Activated CD8-positive, alpha-beta T cell treated with anti-CD3 and anti-CD28 coated beads, Interleukin-2, amount 10 ng/mL, durations not matched to agents 7 days and 5 days (primary cell): ENCODE measurements around the gene FGF14. TPM values are rescaled to one million over a fixed set of nuclear protein-coding genes. Genes with fewer than 3 reads are reported as not detected.
A peak's percentile ranks its signal among the peaks of the same experiment; 100 is the strongest.

ENCODE experiments used
- ATAC-seq: fragments of 150-1000 bp; cut with Tn5 transposase; one replicate; pipeline ENCODE4 v1.10.0; 2021; ENCODE audit warnings: moderate library complexity
- CTCF ChIA-PET: fragments of 350-600 bp; sonication (Branson Sonifier 250); formaldehyde crosslinking; loops from one replicate; lab custom pipeline; 2021; ENCODE audit warnings: antibody characterized with exemption; lab: Charles Lee
- POLR2A ChIA-PET: fragments of 350-600 bp; sonication (Branson Sonifier 250); formaldehyde crosslinking; loops from one replicate; lab custom pipeline; 2021; ENCODE audit warnings: antibody characterized with exemption; lab: Charles Lee
- DNase-seq: peaks from one replicate; pipeline ENCODE4 v3.0.0-alpha.2; 2020
- H3K27ac Mint-ChIP-seq: one replicate; pipeline ENCODE4 v1.8.0; 2021; ENCODE audit warnings: mild to moderate bottlenecking, mixed read lengths
- H3K27me3 Mint-ChIP-seq: one replicate; pipeline ENCODE4 v1.8.0; 2021; ENCODE audit warnings: low read depth, mixed read lengths
- H3K36me3 Mint-ChIP-seq: one replicate; pipeline ENCODE4 v1.8.0; 2021; ENCODE audit warnings: low read depth, mixed read lengths
- H3K4me1 Mint-ChIP-seq: one replicate; pipeline ENCODE4 v1.8.0; 2021; ENCODE audit warnings: low read depth, mixed read lengths
- H3K4me3 Mint-ChIP-seq: one replicate; pipeline ENCODE4 v1.8.0; 2021; ENCODE audit warnings: mild to moderate bottlenecking, mixed read lengths
- H3K9me3 Mint-ChIP-seq: one replicate; pipeline ENCODE4 v1.8.0; 2022; ENCODE audit warnings: mixed read lengths; ENCODE audit not compliant: insufficient read depth
- total RNA-seq, 2 experiments: library from RNA; stranded (reverse); gene quantifications; one replicate each; pipeline ENCODE4 v1.2.3, GENCODE V29; 2021

The FGF14 gene
- total RNA-seq, 2 experiments from 2014 or later: not detected

DNA sequence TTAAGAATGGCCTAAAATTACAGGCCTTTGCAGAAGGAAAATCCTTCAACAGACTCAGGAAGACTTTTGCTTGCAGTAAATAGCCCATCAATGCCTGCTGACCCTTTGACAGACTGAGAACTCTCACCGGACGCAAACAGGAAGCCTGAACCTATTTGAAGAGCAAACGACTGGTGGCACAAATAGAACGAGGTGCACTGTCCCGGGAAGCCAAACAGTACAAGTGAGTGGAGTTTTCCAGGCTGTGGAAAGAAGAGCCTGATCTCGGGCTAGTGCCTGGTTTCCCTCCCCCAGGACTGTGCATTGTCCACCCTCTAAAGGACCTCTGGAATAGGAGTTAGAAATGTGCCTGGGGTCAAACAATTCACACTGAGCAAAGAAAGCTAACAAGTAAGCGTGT, 165.5 kb downstream of the FGF14 start:
- Mint-ChIP-seq H3K27ac (no peak overlapping the region), H3K4me3 (no peak overlapping the region), H3K27me3 (no peaks in the 10 kb centered on the region), H3K4me1 (peaks cover 8% of the 10 kb centered on the region), H3K36me3 (no peaks in the 10 kb centered on the region), H3K9me3 (no peaks in the 10 kb centered on the region)
- ChIA-PET POLR2A (no interaction called here), CTCF (interaction anchor here (1.7 kb wide), 1 partner anchor 320 kb away, joined by 4 read pairs; no protein-coding TSS in a partner anchor)
- ATAC-seq (no peak), DNase-seq (no peak)

DNA sequence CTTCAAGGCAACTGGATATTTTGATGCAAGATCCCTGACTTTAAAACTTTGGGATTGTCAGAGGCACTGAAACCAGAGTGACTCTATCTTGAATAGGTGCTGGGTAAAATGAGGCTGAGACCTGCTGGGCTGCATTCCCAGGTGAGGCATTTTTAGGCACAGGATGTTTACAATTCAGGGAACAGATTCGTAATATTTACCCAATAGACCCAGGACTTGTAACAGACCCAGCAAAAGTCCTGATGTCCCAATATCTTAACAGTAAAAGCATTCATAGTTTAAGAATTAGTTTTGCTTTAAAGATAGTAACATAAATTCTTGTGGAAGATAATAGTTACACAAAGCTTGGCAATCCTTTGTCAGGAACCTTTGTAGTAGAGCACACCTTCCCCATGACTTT, 166.2 kb downstream of the FGF14 start:
- Mint-ChIP-seq H3K27me3 (no peaks in the 10 kb centered on the region), H3K4me1 (peaks cover 8% of the 10 kb centered on the region), H3K9me3 (no peaks in the 10 kb centered on the region), H3K4me3 (no peak overlapping the region), H3K36me3 (no peaks in the 10 kb centered on the region), H3K27ac (no peak overlapping the region)
- POLR2A ChIA-PET: interaction anchor here (0.7 kb wide), 1 partner anchor 301 kb away, joined by 3 read pairs; no protein-coding TSS in a partner anchor
- DNase-seq (no peak), ATAC-seq (no peak)
- CTCF ChIA-PET: interaction anchor here (1.7 kb wide), 1 partner anchor 321 kb away, joined by 4 read pairs; no protein-coding TSS in a partner anchor

DNA sequence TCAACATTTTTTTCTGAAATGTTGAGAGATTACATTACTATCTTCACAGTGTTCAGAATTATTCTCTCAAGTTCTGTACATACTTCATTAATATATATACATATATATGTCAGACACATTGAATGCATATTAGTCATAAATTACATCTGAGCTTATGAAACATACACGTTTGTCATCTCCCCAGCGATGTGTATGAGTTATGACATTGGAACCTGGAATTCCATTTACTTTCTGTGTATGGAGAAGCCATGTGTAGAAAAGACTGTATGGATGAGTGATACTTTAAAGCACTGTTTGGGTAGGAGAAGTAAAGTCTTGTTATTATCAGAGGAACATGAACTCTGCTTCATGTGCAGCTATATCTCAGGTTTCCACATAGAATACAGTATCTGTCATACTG, 167.2 kb downstream of the FGF14 start:
- ATAC-seq (no peak), DNase-seq (no peak)
- H3K9me3 Mint-ChIP-seq: no peaks in the 10 kb centered on the region
- no peak overlapping the region for H3K4me3 Mint-ChIP-seq
- ChIA-PET POLR2A (no interaction called here), CTCF (interaction anchor here (1.7 kb wide), 1 partner anchor 322 kb away, joined by 4 read pairs; no protein-coding TSS in a partner anchor)
- H3K27ac Mint-ChIP-seq: no peak overlapping the region
- H3K4me1 Mint-ChIP-seq: peaks cover 8% of the 10 kb centered on the region
- H3K27me3 Mint-ChIP-seq: no peaks in the 10 kb centered on the region
- H3K36me3 Mint-ChIP-seq: no peaks in the 10 kb centered on the region

DNA sequence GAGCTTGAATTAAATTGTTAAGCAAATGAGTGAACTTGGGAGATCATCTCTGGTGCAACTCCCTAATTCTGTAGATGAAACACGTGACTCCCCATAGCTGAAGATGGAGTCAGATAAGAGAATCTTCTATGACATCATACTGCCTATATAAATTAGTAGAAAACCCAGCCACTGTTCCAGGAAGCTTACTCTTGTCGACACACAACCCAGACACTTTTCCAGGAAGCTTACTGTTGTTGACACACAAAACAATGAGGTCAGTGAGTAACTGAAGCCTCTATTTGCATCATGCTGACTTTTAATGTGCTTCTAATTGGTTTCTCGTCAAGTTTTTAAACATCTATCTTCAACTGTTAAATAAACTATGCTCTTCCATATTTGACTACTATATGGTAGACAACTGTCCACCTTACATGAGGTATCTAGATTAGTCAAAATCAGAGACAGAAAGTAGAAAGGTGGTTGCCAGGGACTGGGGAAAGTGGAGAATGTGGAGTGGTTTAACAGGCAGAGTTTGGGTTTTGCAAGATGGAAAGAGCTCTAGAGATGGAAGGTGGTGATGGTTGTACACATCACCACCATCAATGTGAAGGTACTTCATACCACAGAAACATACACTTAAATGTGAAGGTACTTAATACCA, 168.2 kb downstream of the FGF14 start:
- CTCF ChIA-PET: no interaction called here
- DNase-seq: no peak
- Mint-ChIP-seq H3K36me3 (no peaks in the 10 kb centered on the region), H3K9me3 (no peaks in the 10 kb centered on the region), H3K27ac (no peak overlapping the region), H3K4me1 (peaks cover 8% of the 10 kb centered on the region), H3K27me3 (no peaks in the 10 kb centered on the region), H3K4me3 (no peak overlapping the region)
- POLR2A ChIA-PET: no interaction called here
- peak; percentile 64 for ATAC-seq

DNA sequence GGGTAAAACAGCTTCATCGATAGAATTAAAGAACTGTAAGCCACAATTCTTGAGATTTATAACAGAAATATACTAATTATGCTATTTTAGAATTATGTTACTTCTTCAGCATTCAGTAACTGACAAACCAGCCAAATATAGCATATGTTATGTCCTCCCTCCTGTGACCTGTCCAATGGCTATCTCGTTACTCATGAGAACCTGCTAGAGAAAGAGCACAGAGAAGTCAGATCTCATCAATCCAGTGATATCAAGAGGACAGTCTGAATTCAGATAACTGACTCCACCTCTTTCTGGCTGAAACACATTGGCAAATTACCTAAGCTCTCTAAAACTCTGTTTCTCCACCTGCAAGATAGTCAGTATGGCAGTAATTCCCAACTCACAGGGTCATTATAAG, 170.4 kb downstream of the FGF14 start:
- Mint-ChIP-seq H3K4me1 (peaks cover 8% of the 10 kb centered on the region), H3K27me3 (no peaks in the 10 kb centered on the region), H3K36me3 (no peaks in the 10 kb centered on the region), H3K9me3 (no peaks in the 10 kb centered on the region), H3K4me3 (no peak overlapping the region), H3K27ac (no peak overlapping the region)
- DNase-seq: no peak
- ChIA-PET CTCF (no interaction called here), POLR2A (no interaction called here)
- ATAC-seq: no peak

DNA sequence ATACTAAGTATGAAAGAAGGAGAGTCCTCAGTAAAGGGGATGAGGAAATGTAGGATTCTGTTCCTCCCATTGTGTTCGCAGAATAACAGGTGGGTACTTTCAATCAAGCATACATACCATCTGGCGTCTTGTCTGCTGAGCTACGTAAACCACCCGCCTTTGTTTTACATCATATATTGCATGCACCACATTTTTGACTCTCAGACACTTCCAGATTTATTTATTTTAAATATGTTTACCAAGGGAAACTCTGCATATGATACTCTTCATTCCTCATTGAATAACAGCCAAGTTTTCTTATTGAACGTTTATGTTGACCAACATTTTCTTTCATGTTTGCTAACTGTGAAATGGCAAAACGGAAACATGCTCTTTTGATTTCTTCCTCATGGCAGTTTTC, 174.1 kb downstream of the FGF14 start:
- ATAC-seq: no peak
- H3K27me3 Mint-ChIP-seq: no peaks in the 10 kb centered on the region
- ChIA-PET CTCF (no interaction called here), POLR2A (no interaction called here)
- H3K4me1 Mint-ChIP-seq: no peaks in the 10 kb centered on the region
- H3K4me3 Mint-ChIP-seq: no peak overlapping the region
- H3K27ac Mint-ChIP-seq: no peak overlapping the region
- no peaks in the 10 kb centered on the region for H3K9me3 Mint-ChIP-seq
- no peak for DNase-seq
- no peaks in the 10 kb centered on the region for H3K36me3 Mint-ChIP-seq

DNA sequence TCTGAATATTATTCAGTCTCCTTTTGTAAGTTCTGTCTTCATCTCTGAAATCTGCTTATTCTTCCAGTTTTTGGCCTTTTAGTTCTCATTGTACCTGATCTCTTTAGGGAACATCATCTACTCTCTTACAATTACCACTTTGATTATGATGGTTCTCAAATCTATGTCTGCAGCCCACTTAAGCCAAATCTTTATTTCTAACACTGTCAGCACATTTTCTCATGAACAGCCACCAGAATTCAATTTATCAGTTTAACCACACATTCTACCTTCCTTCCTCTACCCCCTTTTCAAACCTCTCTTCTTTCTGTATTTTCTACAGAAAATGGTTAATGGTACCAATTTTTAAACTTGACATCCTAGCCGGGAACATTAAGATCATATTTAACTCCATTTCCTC, 175.3 kb downstream of the FGF14 start:
- Mint-ChIP-seq H3K4me3 (no peak overlapping the region), H3K9me3 (no peaks in the 10 kb centered on the region), H3K4me1 (no peaks in the 10 kb centered on the region), H3K27me3 (no peaks in the 10 kb centered on the region), H3K36me3 (no peaks in the 10 kb centered on the region), H3K27ac (no peak overlapping the region)
- POLR2A ChIA-PET: no interaction called here
- no peak for ATAC-seq
- no peak for DNase-seq
- CTCF ChIA-PET: no interaction called here

DNA sequence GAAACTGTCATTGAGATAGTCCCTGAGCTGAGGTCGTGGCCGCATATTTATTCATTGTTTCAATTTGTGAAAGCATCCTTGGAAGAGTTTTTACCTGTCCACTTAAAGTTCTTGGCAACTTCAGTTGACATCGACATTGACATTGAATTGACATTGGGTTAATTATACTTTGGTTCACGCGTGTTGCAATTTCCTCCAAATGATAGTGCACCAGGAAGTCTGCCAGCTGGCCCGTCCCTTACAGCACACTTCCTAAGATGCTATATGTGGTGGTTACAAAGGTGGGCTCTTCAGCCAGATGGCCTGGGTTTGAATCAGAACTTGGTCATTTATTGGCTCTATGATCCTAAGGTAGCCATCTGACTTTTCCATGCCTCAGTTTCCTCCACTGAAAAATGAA, 176.0 kb downstream of the FGF14 start:
- ChIA-PET CTCF (no interaction called here), POLR2A (no interaction called here)
- H3K27ac Mint-ChIP-seq: no peak overlapping the region
- DNase-seq (no peak), ATAC-seq (no peak)
- H3K36me3 Mint-ChIP-seq: no peaks in the 10 kb centered on the region
- no peaks in the 10 kb centered on the region for H3K27me3 Mint-ChIP-seq
- no peaks in the 10 kb centered on the region for H3K4me1 Mint-ChIP-seq
- H3K4me3 Mint-ChIP-seq: no peak overlapping the region
- no peaks in the 10 kb centered on the region for H3K9me3 Mint-ChIP-seq

DNA sequence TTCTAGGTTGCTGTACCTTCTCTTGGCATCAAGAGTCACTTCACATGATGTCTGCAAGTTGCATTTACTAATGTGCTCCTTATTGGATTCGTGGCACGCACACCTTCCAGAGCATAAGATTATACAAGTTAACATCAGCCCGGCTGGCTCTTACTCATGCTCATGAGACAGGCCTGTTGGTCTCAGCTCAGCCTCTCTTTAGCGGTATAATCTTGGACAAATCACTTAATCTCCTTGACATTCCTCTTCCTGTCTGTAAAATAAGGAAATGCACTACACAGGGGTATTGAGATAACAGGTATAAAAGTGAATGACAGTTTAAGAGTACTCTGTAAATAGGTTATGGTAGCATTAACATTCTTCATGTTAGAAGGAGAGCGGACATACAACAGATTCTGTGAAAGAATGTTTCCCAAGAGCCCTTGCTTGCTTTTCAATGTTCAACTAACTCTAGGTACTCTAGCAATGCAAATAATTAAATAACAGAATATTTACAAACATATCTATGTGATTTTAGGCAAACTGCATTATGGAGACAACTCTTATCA, 181.1 kb downstream of the FGF14 start:
- CTCF ChIA-PET: no interaction called here
- no peaks in the 10 kb centered on the region for H3K4me1 Mint-ChIP-seq
- DNase-seq (no peak), ATAC-seq (no peak)
- no peaks in the 10 kb centered on the region for H3K9me3 Mint-ChIP-seq
- H3K4me3 Mint-ChIP-seq: no peak overlapping the region
- no peaks in the 10 kb centered on the region for H3K27me3 Mint-ChIP-seq
- no peaks in the 10 kb centered on the region for H3K36me3 Mint-ChIP-seq
- no peak overlapping the region for H3K27ac Mint-ChIP-seq
- POLR2A ChIA-PET: no interaction called here

DNA sequence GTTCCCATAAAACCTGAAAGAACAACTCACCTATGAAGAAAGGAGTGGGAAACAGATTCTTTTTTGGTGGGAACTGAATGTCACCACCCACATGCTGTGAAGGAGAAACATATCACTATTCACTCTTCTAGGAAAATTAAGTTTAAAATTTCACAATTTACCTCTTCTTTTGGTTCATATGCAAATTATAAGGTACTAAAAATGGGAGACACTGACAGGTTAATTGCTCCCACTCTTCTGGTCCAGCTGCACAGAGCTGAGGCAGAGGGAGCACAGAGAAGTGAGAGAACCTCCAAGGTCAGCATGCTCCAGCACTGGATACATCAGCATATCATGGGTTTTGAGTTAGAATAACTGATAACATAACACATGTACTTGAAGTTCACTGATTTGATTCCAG, 186.9 kb downstream of the FGF14 start:
- H3K27me3 Mint-ChIP-seq: no peaks in the 10 kb centered on the region
- ATAC-seq (no peak), DNase-seq (no peak)
- no peaks in the 10 kb centered on the region for H3K9me3 Mint-ChIP-seq
- H3K4me1 Mint-ChIP-seq: no peaks in the 10 kb centered on the region
- H3K36me3 Mint-ChIP-seq: no peaks in the 10 kb centered on the region
- H3K4me3 Mint-ChIP-seq: no peak overlapping the region
- ChIA-PET POLR2A (no interaction called here), CTCF (no interaction called here)
- H3K27ac Mint-ChIP-seq: no peak overlapping the region

DNA sequence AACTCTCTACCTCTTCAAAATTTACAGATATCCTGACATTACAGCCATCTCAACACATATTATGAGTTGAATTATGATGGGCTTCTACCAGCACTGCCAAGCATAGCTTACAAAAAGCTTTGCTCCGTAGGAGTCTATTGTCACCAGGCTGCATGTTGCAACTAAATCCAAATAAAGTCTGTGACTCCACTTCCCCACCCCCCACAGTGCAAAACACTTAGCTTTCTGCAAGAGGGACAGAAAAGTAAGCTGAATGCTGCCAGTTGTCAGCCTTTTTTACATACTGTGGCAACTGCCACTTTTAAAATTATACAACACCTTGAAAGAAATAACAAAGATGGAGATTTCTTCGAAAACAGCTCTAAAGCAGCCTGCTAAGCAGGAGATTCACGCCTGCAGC, 189.1 kb downstream of the FGF14 start:
- ChIA-PET POLR2A (no interaction called here), CTCF (interaction anchor here (1.5 kb wide), 1 partner anchor 72 kb away, joined by 4 read pairs; no protein-coding TSS in a partner anchor)
- ATAC-seq (no peak), DNase-seq (no peak)
- H3K27ac Mint-ChIP-seq: no peak overlapping the region
- no peaks in the 10 kb centered on the region for H3K36me3 Mint-ChIP-seq
- H3K9me3 Mint-ChIP-seq: no peaks in the 10 kb centered on the region
- no peak overlapping the region for H3K4me3 Mint-ChIP-seq
- H3K27me3 Mint-ChIP-seq: no peaks in the 10 kb centered on the region
- H3K4me1 Mint-ChIP-seq: no peaks in the 10 kb centered on the region

DNA sequence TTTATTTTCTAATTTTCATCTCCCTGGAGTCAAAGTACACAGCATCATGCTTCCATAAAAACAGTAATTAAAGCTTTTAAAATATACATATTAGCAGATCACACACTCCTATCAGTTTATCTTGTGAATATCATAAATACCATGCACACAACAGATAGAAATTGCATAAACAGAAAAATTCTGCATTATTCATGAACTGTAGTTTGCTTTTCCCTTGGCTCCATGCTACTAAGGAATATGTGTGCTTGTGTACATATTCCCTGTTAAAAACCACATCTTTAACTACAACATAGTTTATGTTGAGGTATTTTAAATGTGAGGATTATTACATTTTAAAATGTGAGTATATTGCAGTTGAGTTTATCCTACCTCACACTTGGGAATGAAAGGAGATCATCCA, 193.5 kb downstream of the FGF14 start:
- Mint-ChIP-seq H3K27ac (no peak overlapping the region), H3K36me3 (no peaks in the 10 kb centered on the region), H3K4me1 (no peaks in the 10 kb centered on the region), H3K27me3 (no peaks in the 10 kb centered on the region), H3K4me3 (no peak overlapping the region), H3K9me3 (no peaks in the 10 kb centered on the region)
- POLR2A ChIA-PET: no interaction called here
- DNase-seq (no peak), ATAC-seq (no peak)
- CTCF ChIA-PET: no interaction called here
